Measurements from ENCODE around the gene COA6. TPM values are rescaled to one million over a fixed set of nuclear protein-coding genes. Genes with fewer than 3 reads are reported as not detected.

The COA6 gene
- total RNA-seq, 2 donors from 2014 or later, result 4.0 to 5.7 TPM

- H3K4me3 ChIP-seq, result no peak overlapping the region
- no peak overlapping the region for H3K27ac ChIP-seq
- no peaks in the 10 kb centered on the region for H3K36me3 ChIP-seq (replicated peaks in 1 of 2; ENCODE audit: insufficient read depth in 1 of 2, low read depth in 2 of 2)
- H3K27me3 ChIP-seq, result no peaks in the 10 kb centered on the region
- H3K4me1 ChIP-seq, result no peaks in the 10 kb centered on the region
- H3K9me3 ChIP-seq, result no peaks in the 10 kb centered on the region
- WGBS, 2 donors, result 93 to 96% methylated on average over 9 of the region's 9 CpGs
- no peak for DNase-seq
- no peak for ATAC-seq
- no peak for TF ChIP-seq CTCF (IDR thresholded peaks at IDR 0.05)
- no peak for TF ChIP-seq POLR2A (IDR thresholded peaks at IDR 0.05)
- intact Hi-C loops (cut with DNase I), result no loop called here
Observed at GRCh38 chr1:234408757-234409156, 35.5 kb downstream of the COA6 start.

GRCh38 chr1:234409328-234409727, 36.1 kb downstream of the COA6 start:
- no peak for ATAC-seq
- Histone ChIP-seq H3K4me3 (no peak overlapping the region), H3K27me3 (no peaks in the 10 kb centered on the region), H3K9me3 (no peaks in the 10 kb centered on the region), H3K4me1 (no peaks in the 10 kb centered on the region), H3K27ac (no peak overlapping the region), H3K36me3 (replicated peaks in 1 of 2; ENCODE audit: insufficient read depth in 1 of 2, low read depth in 2 of 2) (no peaks in the 10 kb centered on the region)
- TF ChIP-seq POLR2A (IDR thresholded peaks at IDR 0.05) (no peak), CTCF (IDR thresholded peaks at IDR 0.05) (no peak)
- intact Hi-C loops (cut with DNase I), result no loop called here
- WGBS, 2 donors, result 70 to 83% methylated on average over 5 of the region's 5 CpGs
- DNase-seq, result no peak

GRCh38 chr1:234412830-234413229, 39.6 kb downstream of the COA6 start:
- no peak for TF ChIP-seq CTCF (IDR thresholded peaks at IDR 0.05)
- TF ChIP-seq POLR2A (IDR thresholded peaks at IDR 0.05), result no peak
- H3K27me3 ChIP-seq, result no peaks in the 10 kb centered on the region
- ATAC-seq (no peak), DNase-seq (no peak)
- H3K4me1 ChIP-seq, result no peaks in the 10 kb centered on the region
- intact Hi-C loops (cut with DNase I), result no loop called here
- H3K9me3 ChIP-seq, result no peaks in the 10 kb centered on the region
- 90 to 92% methylated on average over 2 to 11 of the region's 11 CpGs for WGBS, 2 donors
- no peaks in the 10 kb centered on the region for H3K36me3 ChIP-seq (replicated peaks in 1 of 2; ENCODE audit: insufficient read depth in 1 of 2, low read depth in 2 of 2)
- no peak overlapping the region for H3K4me3 ChIP-seq
- no peak overlapping the region for H3K27ac ChIP-seq

- Histone ChIP-seq H3K4me1 (no peaks in the 10 kb centered on the region), H3K27ac (no peak overlapping the region), H3K36me3 (replicated peaks in 1 of 2; ENCODE audit: insufficient read depth in 1 of 2, low read depth in 2 of 2) (no peaks in the 10 kb centered on the region), H3K9me3 (no peaks in the 10 kb centered on the region), H3K4me3 (no peak overlapping the region), H3K27me3 (no peaks in the 10 kb centered on the region)
- TF ChIP-seq CTCF (IDR thresholded peaks at IDR 0.05), result no peak
- TF ChIP-seq POLR2A (IDR thresholded peaks at IDR 0.05), result no peak
- DNase-seq (no peak), ATAC-seq (no peak)
- WGBS, 2 donors, result 89% methylated on average over 9 of the region's 9 CpGs
- intact Hi-C loops (cut with DNase I), result no loop called here
Observed at GRCh38 chr1:234413485-234413884, 40.2 kb downstream of the COA6 start.

GRCh38 chr1:234413990-234414389, 40.7 kb downstream of the COA6 start:
- H3K36me3 ChIP-seq (replicated peaks in 1 of 2; ENCODE audit: insufficient read depth in 1 of 2, low read depth in 2 of 2), result no peaks in the 10 kb centered on the region
- ATAC-seq (no peak), DNase-seq (no peak)
- no peak overlapping the region for H3K4me3 ChIP-seq
- TF ChIP-seq CTCF (IDR thresholded peaks at IDR 0.05), result no peak
- H3K27me3 ChIP-seq, result no peaks in the 10 kb centered on the region
- WGBS, 2 donors, result 81% methylated on average over 4 of the region's 4 CpGs
- no peak overlapping the region for H3K27ac ChIP-seq
- H3K4me1 ChIP-seq, result no peaks in the 10 kb centered on the region
- intact Hi-C loops (cut with DNase I), result no loop called here
- H3K9me3 ChIP-seq, result no peaks in the 10 kb centered on the region
